Kidney (tissue), 14 donors: ENCODE measurements around the gene MAGI1. TPM values are rescaled to one million over a fixed set of nuclear protein-coding genes. Genes with fewer than 3 reads are reported as not detected.

ENCODE experiments used
- DNase-seq, 5 donors: peaks; one replicate each; pipeline ENCODE4 v3.0.0-alpha.2; 2013 to 2020
- FAIRE-seq: peaks from 2 replicates; lab custom pipeline; 2012; peaks lifted over from hg19 to GRCh38; lab: Jason Lieb, UNC
- H3K27ac ChIP-seq, 2 donors: one replicate each; pipeline ENCODE4 v1.7.0; 2013; ENCODE audit warnings: low read depth in 2 of 2, low read length in 2 of 2, inconsistent platforms in 1 of 2
- H3K27me3 ChIP-seq: one replicate; pipeline ENCODE4 v1.7.1; 2013; ENCODE audit warnings: low read length, inconsistent platforms; ENCODE audit not compliant: control insufficient read depth, insufficient read depth
- H3K36me3 ChIP-seq, 3 donors: one replicate each; pipeline versions ENCODE4 v1.7.0 to v1.7.1; 2013; ENCODE audit warnings: low read length in 3 of 3, control low read depth in 1 of 3, inconsistent platforms in 1 of 3; ENCODE audit not compliant: insufficient read depth in 3 of 3, control insufficient read depth in 2 of 3
- H3K4me1 ChIP-seq, 3 donors: one replicate each; pipeline versions ENCODE4 v1.7.0 to v1.7.1; 2013; ENCODE audit warnings: low read length in 3 of 3, inconsistent platforms in 1 of 3, low read depth in 1 of 3; ENCODE audit not compliant: control insufficient read depth in 2 of 3, insufficient read depth in 2 of 3
- H3K4me3 ChIP-seq, 3 donors: one replicate each; pipeline versions ENCODE4 v1.7.0 to v1.8.1; 2013; ENCODE audit warnings: low read length in 3 of 3, control low read depth in 1 of 3, inconsistent platforms in 1 of 3
- H3K9ac ChIP-seq, 3 donors: one replicate each; pipeline versions ENCODE4 v1.7.0 to v1.7.1; 2013; ENCODE audit warnings: low read length in 3 of 3, control low read depth in 1 of 3, inconsistent platforms in 1 of 3
- H3K9me3 ChIP-seq, 3 donors: one replicate each; pipeline versions ENCODE4 v1.7.0 to v1.7.1; 2013; ENCODE audit warnings: low read length in 3 of 3, control low read depth in 1 of 3, inconsistent platforms in 1 of 3; ENCODE audit not compliant: control insufficient read depth in 2 of 3, insufficient read depth in 1 of 3
- CTCF ChIP-seq: IDR thresholded peaks from 3 replicates; pipeline ENCODE4 v1.5.1; 2012; ENCODE audit warnings: mild to moderate bottlenecking, moderate library complexity, borderline replicate concordance; ENCODE audit not compliant: insufficient read depth; ENCODE audit errors: extremely low read depth
- intact Hi-C: fragments of 100-400 bp; cut with DNase I; formaldehyde crosslinking; loops from one replicate; pipeline ENCODE4 v1.11.1; 2022
- polyA plus RNA-seq: library from polyadenylated mRNA; stranded (reverse); fragments of 350-450 nt; fragmentation: Illumina TruSeq; extraction: RNeasy Lipid Tissue Mini Kit (QIAGEN cat#74804); gene quantifications from one replicate; pipeline ENCODE4 v1.2.3, GENCODE V29; 2014; ENCODE audit warnings: low read depth, low replicate concordance; ENCODE audit not compliant: insufficient read depth
- total RNA-seq: library from RNA; stranded (reverse); fragmentation: NEBNext Ultra II Directional; extraction: Animal tissue kit (Norgen Biotek cat#: 25700); gene quantifications from one replicate; pipeline ENCODE4 v1.2.1, GENCODE V29; 2021
- donor health status: control.
- donor health status: control.
- donor health status: control.
- donor health status: control.
- donor health status: control.
- donor health status: DM: yes; HTN: yes; CAD: no.
- donor health status: Normal renal cell carcinoma (clear cell type).

The MAGI1 gene
- total and polyA plus RNA-seq, 2 donors from 2014 or later, result 8.2 to 42.8 TPM

GRCh38 chr3:65603631-65604030 is 435.1 kb downstream of the MAGI1 start:
- intact Hi-C loops, result no loop called here
- Histone ChIP-seq H3K9ac (no peak overlapping the region), H3K27ac (no peak overlapping the region), H3K36me3 (no peaks in the 10 kb centered on the region), H3K9me3 (no peaks in the 10 kb centered on the region), H3K4me3 (no peak overlapping the region), H3K27me3 (no peaks in the 10 kb centered on the region), H3K4me1 (no peaks in the 10 kb centered on the region)
- no peak for TF ChIP-seq CTCF
- FAIRE-seq (no peak), DNase-seq (no peak)

GRCh38 chr3:65600888-65601287 is 437.8 kb downstream of the MAGI1 start:
- H3K9me3 ChIP-seq, result no peaks in the 10 kb centered on the region
- no peaks in the 10 kb centered on the region for H3K36me3 ChIP-seq
- H3K27me3 ChIP-seq, result no peaks in the 10 kb centered on the region
- intact Hi-C loops, result no loop called here
- H3K27ac ChIP-seq, result no peak overlapping the region
- peaks cover 0 to 3% (median 0%) of the 10 kb centered on the region in 3 donors for H3K4me1 ChIP-seq
- H3K4me3 ChIP-seq, result no peak overlapping the region
- DNase-seq, result no peak
- no peak for FAIRE-seq
- H3K9ac ChIP-seq, result no peak overlapping the region
- no peak for TF ChIP-seq CTCF

GRCh38 chr3:65597952-65598413 is 440.7 kb downstream of the MAGI1 start:
- no peak overlapping the region for H3K27ac ChIP-seq
- TF ChIP-seq CTCF, result no peak
- H3K4me1 ChIP-seq, result peaks cover 0 to 3% (median 0%) of the 10 kb centered on the region in 3 donors
- no peak overlapping the region for H3K4me3 ChIP-seq
- DNase-seq, result peak; percentile 46 to 76 (median 59)
- intact Hi-C loops, result no loop called here
- no peaks in the 10 kb centered on the region for H3K27me3 ChIP-seq
- no peaks in the 10 kb centered on the region for H3K9me3 ChIP-seq
- no peak for FAIRE-seq
- no peak overlapping the region for H3K9ac ChIP-seq
- no peaks in the 10 kb centered on the region for H3K36me3 ChIP-seq
